Measurements from ENCODE around the gene SMOC2.
"Not testable (repeated sequence)": the region's sequence is repeated elsewhere in the genome, so short reads cannot be mapped to it uniquely, and the experiment has no call there.

The SMOC2 gene

GRCh38 chr6:168608113-168608400 lies 167.1 kb downstream of the SMOC2 start:
- no peak for DNase-seq

- no peak for DNase-seq
These were observed 168.2 kb downstream of the SMOC2 start for GRCh38 chr6:168609026-168609685.

GRCh38 chr6:168609914-168610490 lies 169.0 kb downstream of the SMOC2 start:
- DNase-seq: no peak

GRCh38 chr6:168610966-168611365 lies 170.0 kb downstream of the SMOC2 start:
- not testable (repeated sequence) for DNase-seq

GRCh38 chr6:168611691-168612090 lies 170.7 kb downstream of the SMOC2 start:
- DNase-seq: no peak

GRCh38 chr6:168612586-168612985 lies 171.6 kb downstream of the SMOC2 start:
- no peak for DNase-seq

GRCh38 chr6:168615837-168616236 lies 174.9 kb downstream of the SMOC2 start:
- DNase-seq: no peak

GRCh38 chr6:168616816-168617765 lies 176.1 kb downstream of the SMOC2 start:
- DNase-seq: no peak

- DNase-seq: no peak
These were observed 177.7 kb downstream of the SMOC2 start for GRCh38 chr6:168618546-168619315.

- DNase-seq: no peak
These were observed 178.8 kb downstream of the SMOC2 start for GRCh38 chr6:168619560-168620314.

- no peak for DNase-seq
These were observed 179.6 kb downstream of the SMOC2 start for GRCh38 chr6:168620578-168620977.

GRCh38 chr6:168623736-168624135 lies 182.8 kb downstream of the SMOC2 start:
- no peak for DNase-seq

- DNase-seq: no peak
These were observed 183.6 kb downstream of the SMOC2 start for GRCh38 chr6:168624540-168624939.

GRCh38 chr6:168624948-168625347 lies 184.0 kb downstream of the SMOC2 start:
- no peak for DNase-seq

- no peak for DNase-seq
These were observed 184.6 kb downstream of the SMOC2 start for GRCh38 chr6:168625602-168626001.

- no peak for DNase-seq
These were observed 185.1 kb downstream of the SMOC2 start for GRCh38 chr6:168626046-168626602.

- DNase-seq: no peak
These were observed 186.7 kb downstream of the SMOC2 start for GRCh38 chr6:168627506-168628175.

GRCh38 chr6:168628176-168628553 lies 187.2 kb downstream of the SMOC2 start:
- no peak for DNase-seq

GRCh38 chr6:168628732-168629245 lies 187.8 kb downstream of the SMOC2 start:
- DNase-seq: no peak

- no peak for DNase-seq
These were observed 190.6 kb downstream of the SMOC2 start for GRCh38 chr6:168631564-168631963.

GRCh38 chr6:168632694-168633093 lies 191.7 kb downstream of the SMOC2 start:
- DNase-seq: no peak
